ENCODE data around the gene UTP11.
A peak's percentile ranks its signal among the peaks of the same experiment; 100 is the strongest.

The UTP11 gene

GRCh38 chr1:37995751-37996345 is 16.7 kb upstream of the UTP11 start:
- Histone ChIP-seq H3K4me3 (ENCODE audit: low read depth in 1 of 2, low read length in 2 of 2) (peak overlapping the region; percentile 25 to 53), H3K27me3 (ENCODE audit: control insufficient read depth in 1 of 2, insufficient read depth in 2 of 2, low read length in 2 of 2) (no peaks in the 10 kb centered on the region), H3K9me3 (ENCODE audit: low read length) (no peaks in the 10 kb centered on the region), H3K36me3 (ENCODE audit: insufficient read depth, low read length) (peaks cover 21% of the 10 kb centered on the region), H3K27ac (ENCODE audit: low read depth, low read length) (peak overlapping the region; percentile 89), H3K4me1 (ENCODE audit: insufficient read depth, low read length) (peaks cover 47% of the 10 kb centered on the region), H3K9ac (ENCODE audit: low read length) (peak overlapping the region; percentile 49)

GRCh38 chr1:37997256-37998088 is 15.1 kb upstream of the UTP11 start:
- Histone ChIP-seq H3K27ac (ENCODE audit: low read depth, low read length) (peak overlapping the region; percentile 95), H3K9ac (ENCODE audit: low read length) (peak overlapping the region; percentile 38), H3K9me3 (ENCODE audit: low read length) (no peaks in the 10 kb centered on the region), H3K36me3 (ENCODE audit: insufficient read depth, low read length) (peaks cover 21% of the 10 kb centered on the region), H3K27me3 (ENCODE audit: control insufficient read depth in 1 of 2, insufficient read depth in 2 of 2, low read length in 2 of 2) (no peaks in the 10 kb centered on the region), H3K4me1 (ENCODE audit: insufficient read depth, low read length) (peaks cover 63% of the 10 kb centered on the region), H3K4me3 (ENCODE audit: low read depth in 1 of 2, low read length in 2 of 2) (no peak overlapping the region)

GRCh38 chr1:37998089-37998808 is 14.3 kb upstream of the UTP11 start:
- no peak overlapping the region for H3K4me3 ChIP-seq (ENCODE audit: low read depth in 1 of 2, low read length in 2 of 2)
- peaks cover 71% of the 10 kb centered on the region for H3K4me1 ChIP-seq (ENCODE audit: insufficient read depth, low read length)

GRCh38 chr1:37998913-37999429 is 13.6 kb upstream of the UTP11 start:
- no peaks in the 10 kb centered on the region for H3K27me3 ChIP-seq (ENCODE audit: control insufficient read depth in 1 of 2, insufficient read depth in 2 of 2, low read length in 2 of 2)
- peaks cover 21% of the 10 kb centered on the region for H3K36me3 ChIP-seq (ENCODE audit: insufficient read depth, low read length)
- H3K4me3 ChIP-seq (ENCODE audit: low read depth in 1 of 2, low read length in 2 of 2), result peak overlapping the region in 1 of 2 donors; percentile 8
- no peaks in the 10 kb centered on the region for H3K9me3 ChIP-seq (ENCODE audit: low read length)
- H3K27ac ChIP-seq (ENCODE audit: low read depth, low read length), result peak overlapping the region; percentile 75
- H3K9ac ChIP-seq (ENCODE audit: low read length), result peak overlapping the region; percentile 67
- peaks cover 76% of the 10 kb centered on the region for H3K4me1 ChIP-seq (ENCODE audit: insufficient read depth, low read length)

More at GRCh38 chr1:37998089-37998808, 14.3 kb upstream of the UTP11 start:
- H3K27ac ChIP-seq (ENCODE audit: low read depth, low read length), result peak overlapping the region; percentile 75
- no peaks in the 10 kb centered on the region for H3K9me3 ChIP-seq (ENCODE audit: low read length)
- H3K9ac ChIP-seq (ENCODE audit: low read length), result no peak overlapping the region
- peaks cover 21% of the 10 kb centered on the region for H3K36me3 ChIP-seq (ENCODE audit: insufficient read depth, low read length)
- no peaks in the 10 kb centered on the region for H3K27me3 ChIP-seq (ENCODE audit: control insufficient read depth in 1 of 2, insufficient read depth in 2 of 2, low read length in 2 of 2)

GRCh38 chr1:37999430-38000232 is 12.9 kb upstream of the UTP11 start:
- no peaks in the 10 kb centered on the region for H3K27me3 ChIP-seq (ENCODE audit: control insufficient read depth in 1 of 2, insufficient read depth in 2 of 2, low read length in 2 of 2)
- H3K36me3 ChIP-seq (ENCODE audit: insufficient read depth, low read length), result peaks cover 21% of the 10 kb centered on the region
- H3K27ac ChIP-seq (ENCODE audit: low read depth, low read length), result peak overlapping the region; percentile 75
- H3K9ac ChIP-seq (ENCODE audit: low read length), result peak overlapping the region; percentile 67
- peaks cover 81% of the 10 kb centered on the region for H3K4me1 ChIP-seq (ENCODE audit: insufficient read depth, low read length)
- no peaks in the 10 kb centered on the region for H3K9me3 ChIP-seq (ENCODE audit: low read length)
- peak overlapping the region; percentile 8 to 17 for H3K4me3 ChIP-seq (ENCODE audit: low read depth in 1 of 2, low read length in 2 of 2)

GRCh38 chr1:38000233-38000528 is 12.4 kb upstream of the UTP11 start:
- Histone ChIP-seq H3K9ac (ENCODE audit: low read length) (peak overlapping the region; percentile 67), H3K36me3 (ENCODE audit: insufficient read depth, low read length) (peaks cover 21% of the 10 kb centered on the region), H3K27me3 (ENCODE audit: control insufficient read depth in 1 of 2, insufficient read depth in 2 of 2, low read length in 2 of 2) (no peaks in the 10 kb centered on the region), H3K27ac (ENCODE audit: low read depth, low read length) (peak overlapping the region; percentile 75), H3K9me3 (ENCODE audit: low read length) (no peaks in the 10 kb centered on the region), H3K4me3 (ENCODE audit: low read depth in 1 of 2, low read length in 2 of 2) (peak overlapping the region in 1 of 2 donors; percentile 17), H3K4me1 (ENCODE audit: insufficient read depth, low read length) (peaks cover 77% of the 10 kb centered on the region)

GRCh38 chr1:38000529-38001455 is 11.7 kb upstream of the UTP11 start:
- H3K27me3 ChIP-seq (ENCODE audit: control insufficient read depth in 1 of 2, insufficient read depth in 2 of 2, low read length in 2 of 2), result no peaks in the 10 kb centered on the region
- no peaks in the 10 kb centered on the region for H3K9me3 ChIP-seq (ENCODE audit: low read length)
- H3K27ac ChIP-seq (ENCODE audit: low read depth, low read length), result peak overlapping the region; percentile 75
- H3K4me3 ChIP-seq (ENCODE audit: low read depth in 1 of 2, low read length in 2 of 2), result peak overlapping the region; percentile 10 to 17
- peak overlapping the region; percentile 67 for H3K9ac ChIP-seq (ENCODE audit: low read length)
- peaks cover 21% of the 10 kb centered on the region for H3K36me3 ChIP-seq (ENCODE audit: insufficient read depth, low read length)
- H3K4me1 ChIP-seq (ENCODE audit: insufficient read depth, low read length), result peaks cover 77% of the 10 kb centered on the region

- H3K9ac ChIP-seq (ENCODE audit: low read length), result peak overlapping the region; percentile 87
- H3K4me3 ChIP-seq (ENCODE audit: low read depth in 1 of 2, low read length in 2 of 2), result peak overlapping the region; percentile 79 to 81
- H3K27ac ChIP-seq (ENCODE audit: low read depth, low read length), result peak overlapping the region; percentile 93
Observed at GRCh38 chr1:38003261-38004250, 9.0 kb upstream of the UTP11 start.

GRCh38 chr1:38004284-38005108 is 8.0 kb upstream of the UTP11 start:
- H3K27ac ChIP-seq (ENCODE audit: low read depth, low read length), result peak overlapping the region; percentile 93
- no peaks in the 10 kb centered on the region for H3K27me3 ChIP-seq (ENCODE audit: control insufficient read depth in 1 of 2, insufficient read depth in 2 of 2, low read length in 2 of 2)
- peak overlapping the region; percentile 79 to 81 for H3K4me3 ChIP-seq (ENCODE audit: low read depth in 1 of 2, low read length in 2 of 2)
- no peaks in the 10 kb centered on the region for H3K36me3 ChIP-seq (ENCODE audit: insufficient read depth, low read length)
- no peaks in the 10 kb centered on the region for H3K9me3 ChIP-seq (ENCODE audit: low read length)
- peaks cover 54% of the 10 kb centered on the region for H3K4me1 ChIP-seq (ENCODE audit: insufficient read depth, low read length)
- H3K9ac ChIP-seq (ENCODE audit: low read length), result peak overlapping the region; percentile 87

More at GRCh38 chr1:38003261-38004250, 9.0 kb upstream of the UTP11 start:
- Histone ChIP-seq H3K9me3 (ENCODE audit: low read length) (no peaks in the 10 kb centered on the region), H3K27me3 (ENCODE audit: control insufficient read depth in 1 of 2, insufficient read depth in 2 of 2, low read length in 2 of 2) (no peaks in the 10 kb centered on the region), H3K4me1 (ENCODE audit: insufficient read depth, low read length) (peaks cover 64% of the 10 kb centered on the region), H3K36me3 (ENCODE audit: insufficient read depth, low read length) (peaks cover 7% of the 10 kb centered on the region)
